Renal cortex interstitium (tissue), 3 donors: Measurements from ENCODE around the gene ZNF879. TPM values are rescaled to one million over a fixed set of nuclear protein-coding genes. Genes with fewer than 3 reads are reported as not detected.

Experiments used
- polyA plus RNA-seq, 3 donors: library from polyadenylated mRNA; unstranded; fragments of 120-200 nt; gene quantifications; one replicate each; pipeline ENCODE4 v1.2.1, GENCODE V29; 2013; ENCODE audit not compliant: insufficient read length in 3 of 3

The ZNF879 gene
- polyA plus RNA-seq, 3 donors = 7.9 to 8.7 (median 8.5) TPM

Other genes with a start within 250 kb of the ZNF879 start
- gene ZNF354B, start 163.9 kb upstream of the ZNF879 start, polyA plus RNA-seq = 10 to 100 TPM; 22.6 to 34.2 (median 24.0) TPM
- gene ZFP2, start 127.9 kb upstream of the ZNF879 start, polyA plus RNA-seq = 1 to 10 TPM; 6.4 to 8.3 (median 7.9) TPM
- gene ZNF454, start 82.6 kb upstream of the ZNF879 start, polyA plus RNA-seq = 1 to 10 TPM; 7.0 to 7.3 (median 7.0) TPM
- gene GRM6, start 28.5 kb upstream of the ZNF879 start, polyA plus RNA-seq = 1 to 10 TPM in 2 of 3 donors, under 1 TPM in 1; 0.69 to 1.9 (median 1.0) TPM
- gene ZNF354C, start 36.6 kb downstream of the ZNF879 start, polyA plus RNA-seq = 10 to 100 TPM; 15.7 to 20.0 (median 17.4) TPM